ENCODE data around the gene PNRC1. TPM values are rescaled to one million over a fixed set of nuclear protein-coding genes. Genes with fewer than 3 reads are reported as not detected.

Gene PNRC1
- total and polyA plus RNA-seq, 4 donors = 54.9 to 329 (median 141) TPM

GRCh38 chr6:89069536-89070163, 10.9 kb upstream of the PNRC1 start:
- ATAC-seq (ENCODE audit: insufficient read depth, low FRiP score) = no peak
- Histone ChIP-seq H3K4me1 (ENCODE audit: control insufficient read depth in 5 of 5, insufficient read depth in 5 of 5, low read length in 5 of 5) (no peaks in the 10 kb centered on the region), H3K4me3 (no peak overlapping the region), H3K9ac (ENCODE audit: insufficient read depth in 1 of 2, low read length in 2 of 2) (no peak overlapping the region), H3K27me3 (ENCODE audit: control insufficient read depth in 3 of 3, insufficient read depth in 3 of 3, low read length in 2 of 3) (no peaks in the 10 kb centered on the region), H3K9me3 (ENCODE audit: control insufficient read depth in 4 of 4, insufficient read depth in 3 of 4, low read length in 3 of 4) (no peaks in the 10 kb centered on the region), H3K27ac (ENCODE audit: low read depth in 1 of 2, low read length in 1 of 2) (no peak overlapping the region), H3K36me3 (ENCODE audit: control insufficient read depth in 4 of 4, insufficient read depth in 4 of 4, low read length in 4 of 4) (no peaks in the 10 kb centered on the region)
- 79 to 84% methylated on average over 10 of the region's 10 CpGs for WGBS, 2 donors
- TF ChIP-seq CTCF (IDR thresholded peaks at IDR 0.05; ENCODE audit: control extremely low read depth, extremely low read depth) = no peak
- DNase-seq = no peak

GRCh38 chr6:89071036-89071435, 9.5 kb upstream of the PNRC1 start:
- Histone ChIP-seq H3K36me3 (ENCODE audit: control insufficient read depth in 4 of 4, insufficient read depth in 4 of 4, low read length in 4 of 4) (no peaks in the 10 kb centered on the region), H3K27me3 (ENCODE audit: control insufficient read depth in 3 of 3, insufficient read depth in 3 of 3, low read length in 2 of 3) (no peaks in the 10 kb centered on the region), H3K4me1 (ENCODE audit: control insufficient read depth in 5 of 5, insufficient read depth in 5 of 5, low read length in 5 of 5) (no peaks in the 10 kb centered on the region), H3K27ac (ENCODE audit: low read depth in 1 of 2, low read length in 1 of 2) (no peak overlapping the region), H3K4me3 (no peak overlapping the region), H3K9ac (ENCODE audit: insufficient read depth in 1 of 2, low read length in 2 of 2) (no peak overlapping the region), H3K9me3 (ENCODE audit: control insufficient read depth in 4 of 4, insufficient read depth in 3 of 4, low read length in 3 of 4) (no peaks in the 10 kb centered on the region)
- ATAC-seq (ENCODE audit: insufficient read depth, low FRiP score) (no peak), DNase-seq (no peak)
- TF ChIP-seq CTCF (IDR thresholded peaks at IDR 0.05; ENCODE audit: control extremely low read depth, extremely low read depth) = no peak

DNA sequence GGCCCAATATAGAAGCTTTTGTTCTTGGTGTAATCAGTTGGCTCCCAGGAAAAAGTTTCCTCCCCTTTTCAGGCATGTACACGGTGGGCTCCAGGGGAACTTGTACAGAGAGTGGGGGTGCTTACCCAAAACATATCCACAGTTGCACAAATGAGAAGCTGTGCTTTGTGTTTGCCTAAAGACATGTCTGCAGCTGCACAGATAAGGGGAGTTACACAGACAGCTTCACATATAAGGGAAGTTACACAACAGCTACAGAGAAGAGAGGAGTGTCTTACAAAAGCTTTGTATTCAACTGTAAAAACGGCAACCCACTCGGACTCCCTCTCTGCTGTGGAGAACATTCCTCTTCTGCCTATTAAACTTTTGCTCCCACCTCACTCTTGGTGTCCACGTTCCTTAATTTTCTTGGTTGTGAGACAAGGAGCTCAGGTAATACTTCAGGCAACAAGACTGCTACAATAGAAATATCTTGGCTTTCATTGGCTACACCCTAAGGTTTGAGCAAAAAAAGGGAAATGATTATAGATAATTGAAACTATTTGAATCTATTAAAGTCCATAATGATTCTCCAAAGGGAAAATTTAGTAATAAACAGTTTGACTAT, 7.4 kb upstream of the PNRC1 start:
- H3K4me3 ChIP-seq = no peak overlapping the region
- no peaks in the 10 kb centered on the region for H3K36me3 ChIP-seq (ENCODE audit: control insufficient read depth in 4 of 4, insufficient read depth in 4 of 4, low read length in 4 of 4)
- DNase-seq (peak in 2 of 3 donors; percentile 50 to 72), ATAC-seq (ENCODE audit: insufficient read depth, low FRiP score) (no peak)
- no peak for TF ChIP-seq CTCF (IDR thresholded peaks at IDR 0.05; ENCODE audit: control extremely low read depth, extremely low read depth)
- no peak overlapping the region for H3K9ac ChIP-seq (ENCODE audit: insufficient read depth in 1 of 2, low read length in 2 of 2)
- no peaks in the 10 kb centered on the region for H3K27me3 ChIP-seq (ENCODE audit: control insufficient read depth in 3 of 3, insufficient read depth in 3 of 3, low read length in 2 of 3)
- no peak overlapping the region for H3K27ac ChIP-seq (ENCODE audit: low read depth in 1 of 2, low read length in 1 of 2)
- 33 to 44% methylated on average over 4 of the region's 4 CpGs for WGBS, 2 donors
- no peaks in the 10 kb centered on the region for H3K4me1 ChIP-seq (ENCODE audit: control insufficient read depth in 5 of 5, insufficient read depth in 5 of 5, low read length in 5 of 5)
- H3K9me3 ChIP-seq (ENCODE audit: control insufficient read depth in 4 of 4, insufficient read depth in 3 of 4, low read length in 3 of 4) = no peaks in the 10 kb centered on the region

Data from lung (tissue), 12 donors.